ENCODE measurements around the gene SLC30A2.

SLC30A2 gene

DNA sequence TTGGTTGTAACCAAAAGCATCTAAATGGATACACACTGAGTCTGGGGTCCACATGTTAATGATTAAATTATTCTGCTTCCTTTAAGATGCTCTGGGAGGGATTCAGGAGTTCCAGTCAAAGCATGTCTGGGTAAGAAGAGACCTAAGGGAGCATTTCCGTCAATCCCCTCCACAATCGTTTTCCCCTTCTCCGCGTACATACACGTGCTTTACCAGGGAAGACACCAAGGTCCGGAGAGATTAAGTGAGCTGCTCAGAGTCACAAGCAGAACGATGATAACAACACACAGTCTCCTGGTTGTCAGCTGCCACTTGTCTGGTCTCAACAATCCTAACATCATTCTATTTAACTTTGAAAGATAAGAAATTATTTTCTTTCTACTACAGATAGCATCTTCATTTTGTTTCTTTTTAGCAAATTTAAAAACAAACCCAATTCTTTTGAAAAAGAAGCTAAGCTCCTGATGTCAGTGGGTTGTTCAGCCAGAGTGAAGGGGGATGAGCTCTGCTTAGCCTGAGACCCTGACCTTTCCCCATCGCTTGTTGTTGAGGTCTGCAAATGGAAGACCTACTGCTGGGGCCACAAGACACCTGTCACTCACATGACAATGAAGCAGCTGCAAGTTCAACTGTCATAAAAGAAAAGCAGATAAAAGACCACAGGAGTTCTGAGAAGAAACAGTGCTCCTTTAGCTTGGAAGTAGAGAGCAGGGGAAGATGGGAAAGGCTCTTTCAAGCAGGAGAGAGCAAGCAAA, 52.5 kb downstream of the SLC30A2 start:
- peak; percentile 40 for DNase-seq

GRCh38 chr1:25992689-25993171, 53.2 kb downstream of the SLC30A2 start:
- no peak for DNase-seq

- DNase-seq, result no peak
Measured at GRCh38 chr1:25991937-25992688, 53.8 kb downstream of the SLC30A2 start.

DNA sequence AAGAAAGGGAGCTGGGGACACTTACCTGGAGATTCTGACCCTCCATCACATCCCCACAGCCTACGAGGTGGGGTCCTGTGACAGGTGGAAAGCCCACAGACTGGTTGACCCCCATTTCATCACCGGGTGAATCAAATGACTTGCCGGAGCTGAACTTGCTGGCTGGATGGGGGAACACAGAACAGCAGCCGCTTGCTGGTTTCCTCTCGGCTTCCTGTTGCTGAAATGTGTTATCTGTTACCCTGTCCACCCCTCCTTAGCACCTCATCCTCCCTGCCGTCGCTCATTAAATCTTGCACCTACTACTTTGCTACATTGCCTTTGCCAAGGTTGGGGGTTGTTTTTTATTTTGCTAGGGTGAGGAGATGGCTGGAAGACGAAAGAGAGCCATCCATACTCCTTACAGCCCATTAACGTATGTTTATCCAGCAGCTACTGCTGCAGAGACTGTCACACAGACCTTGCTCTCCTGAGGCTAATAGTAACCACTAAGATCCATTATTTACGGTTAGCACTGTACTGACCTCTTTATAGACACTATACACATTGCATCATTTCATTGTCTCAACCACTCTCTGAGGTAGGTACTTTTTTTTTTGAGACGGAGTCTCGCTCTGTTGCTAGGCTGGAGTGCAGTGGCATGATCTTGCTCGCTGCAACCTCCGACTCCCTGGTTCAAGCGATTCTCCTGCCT, 55.1 kb downstream of the SLC30A2 start:
- DNase-seq, result peak; percentile 65

DNA sequence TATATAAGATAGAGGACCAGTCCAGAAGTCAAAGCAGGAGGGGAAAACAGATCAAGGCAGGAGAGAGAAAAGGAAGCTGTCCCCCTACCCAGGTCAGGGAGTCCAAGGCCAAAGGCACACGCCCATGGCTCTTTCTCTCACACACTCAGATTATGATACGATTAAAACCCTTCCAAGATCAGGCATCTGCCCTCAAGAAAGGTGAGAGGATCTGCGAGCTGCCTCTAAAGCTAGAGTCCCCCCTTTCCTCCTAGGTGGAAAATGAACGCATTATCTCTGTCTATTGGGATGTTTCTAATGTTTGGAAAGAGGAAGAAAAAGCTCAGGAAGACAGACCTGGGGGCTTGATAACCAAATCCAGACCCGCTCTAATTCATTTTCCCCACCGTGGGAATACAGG, 55.7 kb downstream of the SLC30A2 start:
- no peak for DNase-seq

GRCh38 chr1:25989440-25990234, 56.3 kb downstream of the SLC30A2 start:
- no peak for DNase-seq

DNA sequence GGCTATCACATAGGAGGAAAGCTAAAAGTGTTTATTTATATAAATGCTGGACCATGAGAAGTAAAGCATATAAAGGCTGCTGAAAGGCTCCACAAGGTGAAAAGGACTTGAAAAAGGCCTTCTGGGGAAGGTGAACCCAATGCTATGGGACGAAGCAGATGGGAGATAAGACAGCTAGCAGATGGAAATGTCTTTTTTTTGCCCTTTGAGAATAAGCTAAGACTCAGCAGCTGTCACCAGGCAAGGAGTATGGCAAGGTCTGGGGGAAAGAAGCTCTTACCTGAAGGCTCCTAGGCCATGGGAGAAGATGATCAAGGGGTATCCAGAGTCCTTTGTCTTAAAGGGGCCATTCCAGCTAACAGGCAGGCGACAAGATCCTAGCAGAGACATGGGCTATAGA, 58.0 kb downstream of the SLC30A2 start:
- DNase-seq, result no peak

All from hematopoietic multipotent progenitor cell treated with erythropoietin and hydrocortisone succinate and interleukin-3 and kit ligand, for 6 days (in vitro differentiated cells).